HG02571 (cell line): ENCODE measurements around the gene NUDT16L1.
"Not testable (repeated sequence)": the region's sequence is repeated elsewhere in the genome, so short reads cannot be mapped to it uniquely, and the experiment has no call there.

Experiments used
- ATAC-seq: cut with Tn5 transposase; IDR thresholded peaks from one replicate; pipeline ENCODE4 v1.9.1; 2021; ENCODE audit warnings: mild to moderate bottlenecking, moderate library complexity; ENCODE audit not compliant: unreplicated experiment

NUDT16L1 gene

DNA sequence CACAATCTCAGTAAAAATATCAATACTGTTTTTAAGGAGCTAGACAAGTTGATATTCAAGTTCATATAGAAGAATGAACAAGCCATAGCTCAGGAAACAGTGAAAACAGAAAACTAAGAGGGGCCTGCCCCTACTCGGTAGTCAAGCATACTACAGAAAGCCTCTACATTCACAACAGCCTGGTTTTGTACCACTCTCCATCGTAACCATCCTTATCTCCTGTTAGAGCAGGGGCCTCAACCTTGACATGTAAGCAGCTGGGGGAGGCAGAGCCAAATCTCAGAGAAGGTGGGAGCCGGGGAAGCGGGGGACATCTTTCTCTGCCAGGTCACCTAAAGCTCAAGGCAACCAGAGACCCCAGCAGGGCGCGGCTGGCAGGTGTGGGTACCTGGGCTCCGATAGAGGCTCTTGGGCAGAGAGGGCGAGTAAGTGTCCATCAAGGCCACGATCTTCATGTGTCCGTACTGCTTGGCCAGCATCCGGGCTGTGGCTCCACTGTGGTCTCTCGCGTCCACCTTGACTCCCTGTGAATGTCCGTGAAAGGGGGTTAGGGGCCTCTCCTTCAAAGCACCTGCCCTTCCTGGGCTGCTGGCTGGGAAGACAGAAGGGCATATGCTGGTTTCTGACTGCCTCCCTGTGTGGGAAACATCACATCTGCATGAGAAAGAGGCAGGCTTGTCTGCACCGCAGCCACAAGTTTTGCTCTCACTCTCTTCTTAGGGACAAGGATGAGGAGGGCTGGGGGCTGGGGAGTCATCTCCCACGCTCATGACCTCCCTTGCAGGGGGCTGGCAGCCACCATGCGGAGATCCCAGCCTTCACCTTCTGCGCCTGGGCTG is 20.5 kb downstream of the NUDT16L1 start:
- ATAC-seq: no peak

DNA sequence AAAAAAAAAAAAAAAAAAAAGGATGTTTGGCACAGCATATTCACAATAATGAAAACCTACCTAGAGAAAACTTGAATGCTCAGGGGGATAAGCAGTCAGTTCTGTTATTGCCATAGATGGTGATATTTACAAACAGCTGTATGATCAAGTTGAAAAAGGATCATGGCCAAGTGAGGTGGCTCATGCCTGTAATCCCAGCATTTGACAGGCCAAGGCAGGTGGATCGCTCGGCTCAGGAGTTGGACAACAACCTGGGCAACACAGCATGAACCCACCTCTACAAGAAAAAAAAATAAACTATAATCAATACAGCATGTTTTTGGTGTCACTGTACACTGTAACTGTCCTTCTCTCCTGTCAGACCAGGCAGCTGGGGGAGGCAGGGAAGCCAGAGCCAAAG is 21.6 kb downstream of the NUDT16L1 start:
- ATAC-seq: no peak

DNA sequence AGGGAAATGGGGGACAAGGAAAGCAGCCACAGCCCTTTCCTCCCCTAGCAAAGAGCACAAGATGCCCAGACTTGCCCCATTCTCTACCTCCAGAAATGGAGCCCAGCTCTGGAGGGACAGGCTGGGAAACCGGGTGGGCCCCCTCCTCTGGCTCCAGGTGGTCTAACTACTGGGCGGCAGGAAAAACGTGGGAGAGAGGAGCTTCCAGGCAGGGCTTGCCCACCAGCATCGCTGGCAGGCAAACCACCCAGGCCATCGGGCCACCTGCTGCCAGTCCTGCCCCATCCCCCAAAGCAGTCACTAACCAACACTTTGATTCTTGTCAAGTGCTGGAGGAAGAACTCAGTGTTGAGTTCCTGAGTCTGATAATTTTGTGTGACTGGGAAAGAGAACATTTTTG is 25.1 kb downstream of the NUDT16L1 start:
- no peak for ATAC-seq

DNA sequence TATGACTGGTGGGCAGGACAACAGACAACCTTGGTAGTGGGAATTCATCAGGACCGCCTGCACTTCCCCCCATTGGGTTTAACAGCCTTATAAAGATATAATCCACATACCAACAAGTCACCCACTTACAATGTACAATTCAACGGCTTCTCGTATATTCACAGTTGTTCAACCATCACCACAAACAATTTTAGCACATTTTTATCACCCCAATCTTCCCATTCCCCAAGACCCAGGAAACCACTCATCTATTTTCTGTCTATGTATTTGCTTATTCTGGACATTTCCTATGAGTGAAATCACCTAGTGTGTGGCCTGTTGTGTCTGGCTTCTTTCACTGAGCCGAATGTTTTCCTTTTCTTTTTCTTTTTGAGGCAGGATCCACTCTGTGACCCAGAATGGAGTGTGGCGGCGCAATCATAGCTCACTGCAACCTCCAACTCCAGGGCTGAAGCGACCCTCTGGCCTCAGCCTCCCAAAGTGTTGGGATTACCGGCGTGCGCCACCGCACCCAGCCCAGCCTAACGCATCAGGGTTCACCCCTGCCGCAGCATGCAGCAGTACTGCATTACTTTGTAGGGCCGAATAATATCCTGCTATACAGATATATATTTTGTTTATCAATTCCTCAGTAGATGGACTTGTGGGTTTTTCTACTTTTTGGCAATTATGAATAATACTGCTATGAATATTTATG is 29.9 kb downstream of the NUDT16L1 start:
- no peak for ATAC-seq

DNA sequence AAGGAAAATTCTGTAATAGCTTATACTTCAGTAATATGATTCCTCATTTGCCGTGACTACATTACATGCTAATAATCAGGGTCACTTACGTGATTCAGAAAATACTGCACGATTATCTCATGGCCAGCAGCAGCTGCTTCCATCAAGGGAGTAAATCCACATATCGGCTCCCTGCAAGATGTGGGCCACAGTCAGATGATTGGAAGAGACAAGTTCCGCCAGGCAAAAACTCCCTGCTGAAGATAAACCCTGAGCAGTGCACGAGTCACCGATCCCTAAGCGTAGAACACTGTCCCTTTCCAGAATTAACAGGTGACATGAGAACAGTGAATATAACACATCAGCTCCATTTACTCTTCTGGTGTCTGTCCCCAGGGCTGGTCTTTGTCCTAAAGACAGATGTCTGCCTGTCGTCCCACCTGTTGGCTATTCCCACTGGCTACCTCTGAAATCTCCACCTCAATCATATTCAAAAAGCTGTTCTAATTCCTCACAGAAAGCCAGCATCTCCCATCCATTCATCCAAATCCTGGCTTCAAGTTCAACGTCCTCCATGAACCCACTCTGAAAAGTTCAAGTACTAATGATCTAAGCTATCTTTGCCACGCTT is 31.4 kb downstream of the NUDT16L1 start:
- ATAC-seq: no peak

DNA sequence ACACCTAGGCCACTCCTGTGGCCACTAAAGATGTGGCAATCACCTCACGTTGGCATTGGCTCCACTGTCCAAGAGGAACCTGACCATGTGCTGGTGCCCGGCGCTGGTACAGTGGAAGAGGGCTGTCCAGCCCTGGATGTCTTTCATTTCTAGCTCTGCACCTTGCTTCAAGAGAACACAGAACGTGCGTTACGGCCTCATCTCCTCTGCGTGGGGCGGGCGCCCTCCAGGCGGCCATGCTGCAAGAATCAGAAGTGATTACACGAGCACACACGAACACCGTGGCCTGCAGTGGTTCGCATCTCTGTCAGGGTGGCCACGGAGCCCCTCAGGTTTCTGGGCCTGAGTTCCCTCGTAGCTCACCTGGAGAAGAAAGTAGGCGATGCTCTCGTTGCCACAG is 33.3 kb downstream of the NUDT16L1 start:
- no peak for ATAC-seq

DNA sequence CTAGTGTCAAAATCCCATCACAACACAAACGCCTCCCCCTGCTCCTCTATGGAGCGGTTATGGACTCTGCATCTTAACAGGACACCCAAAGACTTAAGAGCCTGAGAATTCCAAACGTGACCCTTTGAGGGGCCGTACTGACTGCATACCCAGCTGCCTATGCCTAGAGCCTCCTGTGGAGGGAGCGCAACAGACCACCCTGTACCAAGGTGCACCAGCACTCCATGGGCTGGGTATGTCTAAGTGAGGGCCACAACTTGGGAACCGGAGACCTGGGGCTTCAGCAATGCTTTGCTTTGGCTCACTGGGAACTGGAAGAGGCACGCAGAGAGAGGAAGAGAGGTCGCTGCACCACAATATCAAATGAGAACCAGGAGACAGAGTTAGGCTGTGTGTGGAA is 35.3 kb downstream of the NUDT16L1 start:
- no peak for ATAC-seq

DNA sequence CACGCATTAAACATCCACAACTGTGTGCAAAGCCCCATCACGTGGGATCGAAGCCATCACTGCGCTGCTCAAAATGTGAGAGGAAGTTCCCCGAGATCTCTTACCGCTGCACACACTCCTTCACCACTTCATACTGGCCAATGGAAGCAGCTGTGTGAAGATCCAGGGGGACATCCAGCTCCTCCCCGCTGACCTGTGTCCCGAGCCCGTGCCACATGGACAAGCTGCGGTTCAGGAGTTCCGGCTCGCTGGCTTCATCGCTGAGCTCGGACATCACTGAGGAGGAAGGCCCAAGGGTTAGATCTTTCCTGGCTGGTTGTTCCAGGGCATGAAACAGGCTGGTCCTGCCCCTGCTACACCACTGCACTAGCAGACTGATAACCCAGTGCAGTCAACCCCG is 36.5 kb downstream of the NUDT16L1 start:
- no peak for ATAC-seq

DNA sequence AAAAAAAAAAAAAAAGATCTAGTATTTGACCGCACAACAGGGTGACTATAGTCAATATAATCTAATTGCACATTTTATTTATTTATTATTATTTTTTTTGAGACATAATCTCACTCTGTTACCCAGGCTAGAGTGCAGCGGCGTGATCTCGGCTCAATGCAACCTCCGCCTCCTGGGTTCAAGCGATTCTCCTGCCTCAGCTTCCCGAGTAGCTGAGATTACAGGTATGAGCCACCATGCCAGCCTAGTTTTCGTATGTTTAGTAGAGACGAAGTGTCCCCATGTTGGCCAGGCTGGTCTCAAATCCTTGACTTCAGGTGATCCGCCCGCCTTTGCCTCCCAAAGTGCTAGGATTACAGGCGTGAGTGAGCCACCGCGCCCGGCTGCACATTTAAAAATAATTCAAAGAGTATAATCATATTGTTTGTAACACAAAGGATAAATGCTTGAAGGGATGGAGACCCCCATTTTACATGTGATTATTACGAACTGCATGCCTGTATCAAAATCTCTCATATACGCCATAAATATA is 39.9 kb downstream of the NUDT16L1 start:
- ATAC-seq: no peak

DNA sequence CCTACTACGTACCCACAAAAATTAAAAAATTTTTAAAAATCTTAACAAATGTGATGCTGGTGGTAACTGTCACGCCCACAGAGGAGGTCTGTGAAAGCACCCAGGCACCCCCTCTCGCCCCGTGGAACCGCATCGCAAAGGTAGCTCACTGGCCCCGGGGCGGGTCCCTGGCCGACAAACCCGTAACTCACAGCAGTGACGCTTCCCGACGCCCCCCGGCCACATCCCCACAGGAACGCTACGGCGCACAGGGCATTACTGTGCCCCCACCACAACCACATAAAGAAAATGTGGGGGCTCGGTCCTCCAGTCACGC is 40.3 kb downstream of the NUDT16L1 start:
- ATAC-seq: no peak

DNA sequence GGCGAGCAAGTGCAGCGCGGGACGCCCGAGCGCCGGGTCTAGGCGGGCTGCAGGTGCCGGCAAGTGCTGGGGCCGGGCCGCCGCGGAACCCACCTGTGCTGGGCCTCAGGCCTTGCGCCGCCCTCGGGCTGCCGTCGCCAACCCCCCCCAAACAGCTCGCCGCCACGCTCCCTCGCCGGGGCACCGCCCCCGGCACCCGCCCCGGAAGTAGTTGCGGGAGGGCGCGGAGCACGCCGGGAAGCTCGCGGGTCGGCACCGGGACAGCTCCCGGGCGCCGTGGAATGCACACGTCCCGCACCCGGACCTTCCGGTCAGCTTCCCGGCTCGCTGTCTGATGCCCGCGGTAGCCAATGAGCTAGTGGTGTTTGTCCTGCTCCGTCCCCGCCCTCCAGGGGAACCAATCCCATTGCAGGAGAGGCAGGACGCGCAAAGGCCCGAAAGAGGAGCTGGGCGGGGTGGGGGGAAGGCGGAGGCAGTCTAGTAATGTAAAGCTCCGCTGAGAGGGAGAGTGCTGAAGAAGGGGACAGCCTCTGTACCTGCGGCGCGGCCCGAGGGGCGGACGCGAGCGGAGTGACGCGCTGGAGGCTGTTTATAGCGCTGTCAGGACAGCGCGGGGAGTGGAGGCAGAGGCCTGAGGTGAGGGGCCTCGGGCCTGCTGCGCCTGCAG is 40.8 kb downstream of the NUDT16L1 start, which contains the start of the genes ANKS3 and DNAAF8:
TSS of gene ANKS3 (minus strand) at position 209 of the 667 bp plus-strand sequence. CDS start 4,122 bp downstream, outside the sequence.
TSS of gene DNAAF8 (plus strand) at position 475 of the 667 bp plus-strand sequence. CDS start 1,978 bp downstream, outside the sequence.
- peak; percentile 76 for ATAC-seq

DNA sequence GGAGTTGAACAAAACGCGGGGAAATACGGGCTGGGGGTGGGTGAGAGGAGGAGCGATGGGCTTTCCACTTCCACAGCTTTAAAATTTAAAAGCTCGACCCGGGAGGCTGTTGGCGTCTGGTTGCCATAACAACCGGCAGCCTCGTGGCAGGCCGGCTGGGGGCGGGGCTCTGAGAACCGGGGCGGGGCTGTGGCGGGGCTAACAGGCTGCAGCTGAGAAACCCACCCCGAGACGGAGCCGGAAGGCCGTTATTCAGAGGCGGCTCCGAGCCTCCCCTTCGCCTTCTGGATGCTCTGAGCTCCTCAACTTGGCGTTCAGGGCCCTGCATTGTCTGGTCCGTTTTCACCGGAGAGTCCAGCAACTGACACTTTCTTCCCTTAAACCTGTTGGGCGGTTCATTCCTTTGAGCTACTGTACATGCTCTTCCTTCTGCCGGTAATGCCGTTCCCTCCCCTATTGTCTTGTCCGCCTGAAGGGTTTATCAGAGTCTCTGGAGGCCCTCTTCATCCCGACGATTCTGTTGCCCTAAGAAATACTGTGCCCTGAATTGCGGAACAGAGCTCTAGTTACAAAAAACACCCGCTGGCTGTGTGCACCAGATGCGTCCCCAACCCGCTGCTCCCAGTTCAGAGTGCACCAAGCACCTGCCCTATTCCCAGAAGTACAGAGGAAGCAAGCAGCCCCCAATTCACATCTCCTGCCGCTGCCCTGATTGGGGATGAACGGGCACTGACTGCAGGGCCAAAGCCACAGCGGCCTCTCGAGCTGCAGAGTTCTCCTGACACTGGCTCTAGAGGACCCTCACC is 41.6 kb downstream of the NUDT16L1 start:
- ATAC-seq: peak; percentile 53

DNA sequence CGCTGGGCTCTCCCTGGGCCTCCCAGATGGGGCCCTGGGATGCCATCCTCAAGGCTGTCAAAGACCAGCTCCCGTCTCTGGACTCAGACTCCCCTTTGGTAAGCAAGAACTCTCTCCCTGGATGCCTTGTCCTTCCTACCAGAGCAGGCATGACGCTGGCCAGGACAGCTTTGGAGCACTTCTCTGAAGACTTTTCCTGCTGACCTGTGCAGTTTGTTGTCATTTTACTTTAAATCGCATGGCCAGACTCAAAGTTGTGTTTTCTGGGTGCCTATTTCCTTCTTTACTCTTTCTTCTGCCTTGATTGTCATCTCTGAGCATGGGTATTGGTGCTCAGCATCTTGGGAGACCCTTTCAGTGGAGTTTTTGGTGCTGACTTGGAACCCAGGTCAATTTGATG is 43.2 kb downstream of the NUDT16L1 start:
- ATAC-seq: no peak

DNA sequence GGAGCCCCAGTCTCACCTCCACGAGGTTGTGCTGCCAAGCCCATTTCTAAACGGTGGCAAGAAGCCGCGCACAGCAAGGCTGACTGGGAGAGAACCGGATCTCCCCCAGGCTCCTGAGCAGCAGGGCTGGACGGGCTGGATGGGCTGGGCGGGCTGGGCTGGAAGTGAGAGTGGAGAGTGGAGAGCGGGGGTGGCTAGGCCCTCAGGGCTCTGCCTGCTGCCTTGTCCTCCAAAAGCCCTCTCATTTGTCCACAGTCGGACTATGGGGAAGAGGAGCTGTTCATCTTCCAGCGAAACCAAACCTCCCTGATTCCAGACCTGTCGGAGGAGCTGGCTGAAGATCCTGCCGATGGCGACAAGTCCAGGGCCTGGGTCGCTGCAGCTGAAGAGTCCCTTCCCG is 44.2 kb downstream of the NUDT16L1 start:
- ATAC-seq: no peak

DNA sequence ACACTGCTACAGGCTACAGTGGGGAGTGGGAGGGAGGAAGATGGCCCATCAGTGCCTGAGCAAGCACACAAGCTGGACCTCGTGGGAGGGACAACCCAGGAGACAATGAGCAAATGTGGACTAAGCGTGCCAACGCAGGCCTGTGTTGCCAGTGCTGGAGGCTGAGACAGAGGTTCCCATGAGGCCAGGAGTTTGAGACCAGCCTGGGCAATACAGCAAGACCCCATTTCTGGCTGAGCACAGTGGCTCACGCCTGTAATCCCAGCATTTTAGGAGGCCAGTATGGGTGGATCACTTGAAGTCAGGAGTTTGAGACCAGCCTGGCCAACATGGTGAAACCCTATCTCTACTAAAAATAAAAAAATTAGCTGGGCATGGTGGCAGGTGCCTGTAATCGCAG is 45.0 kb downstream of the NUDT16L1 start:
- ATAC-seq: not testable (repeated sequence)

DNA sequence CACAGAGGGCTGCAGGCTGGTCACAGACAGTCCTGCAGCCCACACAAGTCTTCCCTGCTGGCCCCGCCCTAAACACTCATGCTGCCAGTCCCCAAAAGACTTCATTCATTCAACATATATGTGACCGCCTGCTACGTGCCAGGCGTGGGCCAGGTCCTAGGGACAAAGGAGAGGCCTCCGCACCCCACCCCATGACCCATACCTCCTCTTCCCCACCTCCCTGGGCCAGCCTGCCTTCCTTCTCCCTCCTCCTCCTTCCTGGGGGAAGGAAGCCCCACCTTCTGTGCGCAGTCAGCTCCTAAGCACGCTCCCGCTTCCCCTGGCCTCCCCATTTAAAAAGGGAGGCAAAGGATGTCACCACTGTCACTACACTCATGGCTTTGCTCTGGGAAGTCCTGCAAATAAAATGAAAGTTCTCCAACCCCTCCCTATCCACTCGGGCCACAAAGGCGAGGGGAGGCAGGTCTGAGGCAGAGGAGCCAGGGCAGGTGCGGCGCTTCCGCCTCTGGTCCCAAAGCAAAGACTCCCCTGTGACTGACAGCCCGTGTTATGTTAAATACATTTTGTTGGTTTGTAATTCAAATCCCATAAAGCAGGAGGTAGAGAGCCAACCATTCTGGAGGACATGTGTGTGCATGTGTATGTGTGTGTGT is 50.0 kb downstream of the NUDT16L1 start:
- no peak for ATAC-seq

DNA sequence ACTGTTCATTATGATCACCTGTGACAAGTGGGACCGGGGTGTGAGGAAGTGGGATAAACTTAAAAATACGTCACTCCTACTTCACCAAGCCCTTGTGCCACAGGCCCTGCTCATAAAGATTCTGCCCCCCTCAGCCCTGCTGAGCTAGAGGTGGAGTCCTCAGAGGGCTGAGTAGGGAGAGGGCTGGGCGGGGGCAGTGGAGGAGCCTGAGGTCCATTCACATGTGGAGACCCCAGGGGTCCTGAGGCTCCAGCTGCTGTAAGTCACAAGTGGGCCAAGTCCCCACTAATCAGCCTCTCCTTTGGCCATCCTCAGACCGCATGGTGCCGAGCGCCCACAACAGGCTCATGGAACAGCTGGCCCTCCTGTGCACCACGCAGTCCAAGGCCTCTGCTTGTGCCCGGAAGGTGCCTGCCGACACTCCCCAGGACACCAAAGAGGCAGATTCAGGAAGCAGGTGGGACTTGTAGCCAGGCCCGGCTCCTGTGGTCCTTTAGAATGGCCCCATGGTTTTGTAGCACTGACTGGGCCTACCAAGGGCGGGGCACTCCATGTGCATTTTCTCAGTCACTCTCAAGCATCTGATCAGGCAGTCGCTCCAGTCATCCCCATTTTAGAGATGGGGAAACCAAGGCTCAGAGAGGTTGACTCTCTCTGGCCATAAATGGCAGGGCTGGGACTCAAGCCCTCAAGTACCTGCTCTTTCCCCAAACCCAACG is 51.4 kb downstream of the NUDT16L1 start:
- no peak for ATAC-seq

DNA sequence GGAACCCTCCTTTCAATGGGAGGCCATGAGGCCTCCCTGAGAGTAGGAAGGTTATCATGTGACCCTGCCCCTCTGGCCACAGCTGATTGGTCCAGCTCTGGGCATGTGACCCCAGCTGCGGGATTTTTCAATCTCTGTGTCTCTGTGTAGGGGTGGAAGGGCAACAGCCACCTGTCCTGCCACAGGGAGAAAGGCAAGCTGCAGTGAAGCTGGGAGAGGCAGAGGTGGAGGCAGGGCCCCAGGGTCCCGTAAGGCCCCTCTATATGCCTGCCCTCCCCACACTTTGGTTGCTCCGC is 51.9 kb downstream of the NUDT16L1 start:
- no peak for ATAC-seq
